ENCODE data around the gene GANAB.
A peak's percentile ranks its signal among the peaks of the same experiment; 100 is the strongest.

Gene GANAB

DNA sequence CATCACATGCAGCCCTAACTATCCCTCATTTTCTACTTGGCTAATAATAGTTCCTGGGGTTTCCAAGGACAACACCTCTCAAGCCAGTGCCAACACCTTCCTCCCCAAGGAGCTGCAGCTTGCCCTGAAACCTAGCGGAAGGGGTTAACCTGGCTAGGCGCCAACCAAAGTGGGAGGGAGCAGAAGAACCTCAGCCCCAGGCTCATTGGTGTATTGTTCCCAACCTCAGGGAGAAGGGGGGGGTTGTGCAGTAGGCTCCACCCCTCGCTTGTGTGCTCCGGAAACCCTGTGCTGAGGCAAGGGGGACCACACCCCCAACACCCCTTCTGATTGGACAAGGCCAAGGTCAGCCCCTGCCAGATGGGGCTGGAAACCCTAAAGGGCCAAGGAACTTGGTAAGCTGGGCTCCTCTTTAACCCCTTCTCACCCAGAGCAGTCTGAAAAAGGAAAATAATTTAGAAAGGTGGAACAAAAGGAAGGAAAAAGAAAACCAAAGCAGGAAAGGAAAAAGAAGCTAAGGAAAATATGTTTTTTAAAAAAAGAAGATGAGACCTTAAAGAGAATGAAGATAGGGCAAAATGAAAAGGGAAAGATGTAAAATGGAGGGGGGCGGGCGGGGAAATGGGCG, 47.2 kb downstream of the GANAB start:
- Histone ChIP-seq H3K36me3 (ENCODE audit: control insufficient read depth, insufficient read depth, low read length) (peaks cover 42% of the 10 kb centered on the region), H3K4me3 (replicated peaks; ENCODE audit: low read depth, low read length) (peak overlapping the region; percentile 93)
- peak; percentile 89 for DNase-seq (ENCODE audit: extremely low read depth, insufficient read length)

DNA sequence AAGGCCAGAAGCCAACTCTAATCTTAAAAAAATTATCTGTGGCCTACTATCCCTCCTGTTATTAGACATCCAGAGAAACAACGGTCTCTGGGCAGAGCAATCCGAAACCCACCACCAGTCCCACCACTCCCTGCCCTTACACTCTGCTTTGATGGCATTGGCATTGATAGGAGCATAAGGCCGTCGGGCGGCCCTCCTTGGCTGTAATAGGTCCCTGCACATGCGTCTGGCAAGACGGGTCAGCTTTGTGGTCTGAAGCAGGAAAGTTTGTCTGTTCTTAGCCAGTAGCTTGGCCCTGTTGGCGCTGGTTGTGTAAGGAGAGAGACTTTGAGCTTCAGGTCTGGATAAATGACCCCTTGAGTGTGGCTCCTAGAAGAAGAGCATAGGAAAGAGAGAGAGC, 51.3 kb downstream of the GANAB start:
- TF ChIP-seq, protein P1, sequence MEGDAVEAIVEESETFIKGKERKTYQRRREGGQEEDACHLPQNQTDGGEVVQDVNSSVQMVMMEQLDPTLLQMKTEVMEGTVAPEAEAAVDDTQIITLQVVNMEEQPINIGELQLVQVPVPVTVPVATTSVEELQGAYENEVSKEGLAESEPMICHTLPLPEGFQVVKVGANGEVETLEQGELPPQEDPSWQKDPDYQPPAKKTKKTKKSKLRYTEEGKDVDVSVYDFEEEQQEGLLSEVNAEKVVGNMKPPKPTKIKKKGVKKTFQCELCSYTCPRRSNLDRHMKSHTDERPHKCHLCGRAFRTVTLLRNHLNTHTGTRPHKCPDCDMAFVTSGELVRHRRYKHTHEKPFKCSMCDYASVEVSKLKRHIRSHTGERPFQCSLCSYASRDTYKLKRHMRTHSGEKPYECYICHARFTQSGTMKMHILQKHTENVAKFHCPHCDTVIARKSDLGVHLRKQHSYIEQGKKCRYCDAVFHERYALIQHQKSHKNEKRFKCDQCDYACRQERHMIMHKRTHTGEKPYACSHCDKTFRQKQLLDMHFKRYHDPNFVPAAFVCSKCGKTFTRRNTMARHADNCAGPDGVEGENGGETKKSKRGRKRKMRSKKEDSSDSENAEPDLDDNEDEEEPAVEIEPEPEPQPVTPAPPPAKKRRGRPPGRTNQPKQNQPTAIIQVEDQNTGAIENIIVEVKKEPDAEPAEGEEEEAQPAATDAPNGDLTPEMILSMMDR (IDR thresholded peaks at IDR 0.05; ENCODE audit: insufficient read depth, low read length, poor library complexity, severe bottlenecking) = no peak
- Histone ChIP-seq H3K27me3 (replicated peaks; ENCODE audit: control insufficient read depth, insufficient read depth, low read length) (no peaks in the 10 kb centered on the region), H3K4me3 (replicated peaks; ENCODE audit: low read depth, low read length) (no peak overlapping the region), H3K36me3 (ENCODE audit: control insufficient read depth, insufficient read depth, low read length) (peaks cover 43% of the 10 kb centered on the region)
- no peak for DNase-seq (ENCODE audit: extremely low read depth, insufficient read length)

More for the DNA sequence above, 47.2 kb downstream of the GANAB start:
- H3K27me3 ChIP-seq (replicated peaks; ENCODE audit: control insufficient read depth, insufficient read depth, low read length) = no peaks in the 10 kb centered on the region
- TF ChIP-seq, protein P1 (IDR thresholded peaks at IDR 0.05; ENCODE audit: insufficient read depth, low read length, poor library complexity, severe bottlenecking) = no peak

DNA sequence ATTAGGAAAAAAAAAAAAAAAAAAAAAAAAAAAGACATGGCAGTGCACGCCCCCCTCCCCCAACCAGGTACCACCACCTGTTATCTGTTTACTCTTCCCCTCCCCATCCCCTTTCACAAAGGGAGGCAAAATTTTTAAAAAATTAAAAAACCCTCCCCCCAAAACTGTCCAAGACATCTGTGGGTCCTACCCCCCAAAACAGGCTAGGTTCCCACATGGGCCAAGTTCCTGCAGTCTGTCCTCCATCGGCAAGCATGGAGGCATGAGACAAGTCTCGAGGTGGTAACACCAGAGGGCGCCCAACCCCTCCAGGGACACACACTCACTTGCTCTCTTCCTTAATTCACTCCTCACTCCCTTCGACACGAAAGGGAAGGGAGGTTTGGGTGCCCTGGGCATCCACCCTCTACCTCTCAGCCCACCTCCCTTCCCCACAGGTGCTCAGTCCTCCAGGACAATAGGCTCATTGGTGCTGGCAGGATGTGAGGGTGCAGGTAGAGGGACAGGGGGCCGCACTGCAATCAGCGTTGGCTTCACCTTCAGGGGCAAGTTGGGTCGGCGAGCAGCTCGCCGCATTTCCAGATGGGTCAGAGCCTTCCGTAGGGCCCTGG, 52.9 kb downstream of the GANAB start:
- TF ChIP-seq, protein P1 (IDR thresholded peaks at IDR 0.05; ENCODE audit: insufficient read depth, low read length, poor library complexity, severe bottlenecking) = peak; percentile 69
- DNase-seq (ENCODE audit: extremely low read depth, insufficient read length) = peak; percentile 45
- H3K36me3 ChIP-seq (ENCODE audit: control insufficient read depth, insufficient read depth, low read length) = peaks cover 45% of the 10 kb centered on the region
- no peak overlapping the region for H3K4me3 ChIP-seq (replicated peaks; ENCODE audit: low read depth, low read length)
- no peaks in the 10 kb centered on the region for H3K27me3 ChIP-seq (replicated peaks; ENCODE audit: control insufficient read depth, insufficient read depth, low read length)

DNA sequence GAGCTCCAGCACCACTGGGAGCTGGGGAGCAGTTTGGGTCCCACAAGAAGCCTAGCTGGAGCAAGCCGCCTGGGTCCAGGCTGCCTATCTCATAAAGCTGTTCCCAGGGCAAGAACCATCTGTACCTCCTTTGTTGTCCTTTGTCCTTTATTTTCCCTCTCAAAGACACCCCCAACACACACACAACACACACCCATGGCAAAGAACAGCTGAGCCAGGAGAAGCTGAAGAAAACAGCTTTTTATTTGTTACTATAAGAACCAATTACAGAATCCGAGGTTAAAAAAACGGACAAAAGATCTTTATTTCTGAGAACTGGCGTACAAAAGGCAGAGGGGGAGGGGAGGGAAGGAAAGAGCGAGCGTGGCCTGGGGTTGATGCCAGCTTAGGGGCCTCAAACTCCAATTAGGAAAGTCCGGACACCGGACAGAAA, 53.4 kb downstream of the GANAB start:
- TF ChIP-seq, protein P1 (IDR thresholded peaks at IDR 0.05; ENCODE audit: insufficient read depth, low read length, poor library complexity, severe bottlenecking) = no peak
- Histone ChIP-seq H3K4me3 (replicated peaks; ENCODE audit: low read depth, low read length) (no peak overlapping the region), H3K36me3 (ENCODE audit: control insufficient read depth, insufficient read depth, low read length) (peaks cover 41% of the 10 kb centered on the region), H3K27me3 (replicated peaks; ENCODE audit: control insufficient read depth, insufficient read depth, low read length) (no peaks in the 10 kb centered on the region)
- DNase-seq (ENCODE audit: extremely low read depth, insufficient read length) = no peak

DNA sequence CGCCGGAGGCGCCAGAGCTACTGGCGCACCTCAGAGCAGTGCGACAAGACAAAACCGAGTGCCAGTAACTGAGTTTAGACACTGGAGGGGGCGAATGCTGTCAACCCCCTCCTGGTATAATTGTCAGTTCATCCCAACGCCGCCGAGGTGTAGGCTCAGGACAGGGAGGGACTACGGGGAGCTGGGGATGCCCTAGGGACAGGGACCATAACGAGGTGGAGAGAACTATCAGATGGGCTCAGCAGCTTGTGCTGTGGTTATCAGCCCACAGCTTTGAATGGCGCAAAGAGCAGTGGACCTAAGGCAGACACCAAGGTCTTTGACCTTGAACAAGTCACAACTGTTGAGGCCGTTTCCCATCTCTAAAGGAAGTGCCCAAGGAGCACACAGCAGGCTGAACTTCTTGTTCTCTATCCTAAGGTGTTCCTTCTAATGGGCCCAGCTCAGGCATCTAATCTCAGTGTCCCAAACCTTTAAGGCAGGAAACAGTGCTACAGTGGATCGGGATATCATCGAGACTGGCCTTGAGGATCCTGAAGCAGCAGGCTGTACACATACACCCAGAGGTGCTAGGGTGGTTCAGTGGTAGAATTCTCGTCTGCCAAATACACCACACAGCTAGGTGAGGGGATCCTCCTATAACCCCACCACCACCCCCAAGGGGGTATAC, 54.1 kb downstream of the GANAB start:
- H3K36me3 ChIP-seq (ENCODE audit: control insufficient read depth, insufficient read depth, low read length) = peaks cover 37% of the 10 kb centered on the region

More for the DNA sequence above, 54.1 kb downstream of the GANAB start:
- Histone ChIP-seq H3K27me3 (replicated peaks; ENCODE audit: control insufficient read depth, insufficient read depth, low read length) (no peaks in the 10 kb centered on the region), H3K4me3 (replicated peaks; ENCODE audit: low read depth, low read length) (peak overlapping the region; percentile 55)
- TF ChIP-seq, protein P1 (IDR thresholded peaks at IDR 0.05; ENCODE audit: insufficient read depth, low read length, poor library complexity, severe bottlenecking) = no peak
- DNase-seq (ENCODE audit: extremely low read depth, insufficient read length) = no peak

Measured in GM06990 (cell line).